Testis (tissue), 3 donors: ENCODE data around the gene SCRG1. TPM values are rescaled to one million over a fixed set of nuclear protein-coding genes. Genes with fewer than 3 reads are reported as not detected.

ENCODE experiments used
- DNase-seq: peaks from one replicate; pipeline ENCODE4 v3.0.0-alpha.2; 2019
- H3K27ac ChIP-seq, 2 donors: fragments of 200-600 bp; sonication (generic); one replicate each; pipeline ENCODE4 v1.5.1; 2019
- H3K27me3 ChIP-seq: fragments of 200-600 bp; sonication (generic); one replicate; pipeline ENCODE4 v1.5.1; 2019
- H3K36me3 ChIP-seq: fragments of 200-600 bp; sonication (generic); one replicate; pipeline ENCODE4 v1.5.1; 2017; ENCODE audit warnings: low read depth; ENCODE audit errors: missing control alignments
- H3K4me1 ChIP-seq: fragments of 200-600 bp; sonication (generic); one replicate; pipeline ENCODE4 v1.5.1; 2019
- H3K4me3 ChIP-seq, 2 donors: fragments of 200-600 bp; sonication (generic); one replicate each; pipeline ENCODE4 v1.5.1; 2017 to 2019
- H3K9me3 ChIP-seq: fragments of 200-600 bp; sonication (generic); one replicate; pipeline ENCODE4 v1.5.1; 2017
- POLR2A ChIP-seq: fragments of 450-650 bp; IDR thresholded peaks from one replicate; pipeline ENCODE4 v1.6.1; 2017; ENCODE audit warnings: antibody characterized with exemption, mild to moderate bottlenecking, moderate library complexity
- WGBS, 2 donors: methylation state at CpG; one replicate each; pipeline ENCODE4 v1.1.5; 2018; 5-methylcytosine and 5-hydroxymethylcytosine counted together
- intact Hi-C: fragments of 100-400 bp; cut with DNase I; formaldehyde crosslinking; loops from one replicate; pipeline ENCODE4 v1.15.1; 2023; ENCODE audit warnings: low total_unique reads
- polyA plus RNA-seq: library from polyadenylated mRNA; stranded (reverse); fragments of 350-450 nt; fragmentation: Illumina TruSeq; extraction: RNeasy Lipid Tissue Mini Kit (QIAGEN cat#74804); gene quantifications from one replicate; pipeline ENCODE4 v1.2.3, GENCODE V29; 2014; ENCODE audit warnings: low read depth, low replicate concordance; ENCODE audit not compliant: insufficient read depth
- total RNA-seq, 2 donors: library from RNA; depleted of rRNA; stranded (reverse); fragments of >200 nt; gene quantifications; one replicate each; pipeline ENCODE4 v1.2.3, GENCODE V29; 2016
- TF ChIP-seq, protein P1 (sequence below), 3 experiments: fragments of 450-650 bp in 2 of 3; fragments of 200-600 bp in 1 of 3; sonication (generic) in 1 of 3; IDR thresholded peaks; one replicate each; pipeline ENCODE4 v1.5.1; 2016 to 2019; ENCODE audit warnings: antibody characterized with exemption in 3 of 3, mild to moderate bottlenecking in 2 of 3, moderate library complexity in 1 of 3

The SCRG1 gene
- total and polyA plus RNA-seq, 3 donors from 2014 or later = 22.9 to 32.0 (median 29.1) TPM

GRCh38 chr4:173367946-173368345 is 31.0 kb downstream of the SCRG1 start:
- TF ChIP-seq POLR2A = no peak
- TF ChIP-seq, protein P1, sequence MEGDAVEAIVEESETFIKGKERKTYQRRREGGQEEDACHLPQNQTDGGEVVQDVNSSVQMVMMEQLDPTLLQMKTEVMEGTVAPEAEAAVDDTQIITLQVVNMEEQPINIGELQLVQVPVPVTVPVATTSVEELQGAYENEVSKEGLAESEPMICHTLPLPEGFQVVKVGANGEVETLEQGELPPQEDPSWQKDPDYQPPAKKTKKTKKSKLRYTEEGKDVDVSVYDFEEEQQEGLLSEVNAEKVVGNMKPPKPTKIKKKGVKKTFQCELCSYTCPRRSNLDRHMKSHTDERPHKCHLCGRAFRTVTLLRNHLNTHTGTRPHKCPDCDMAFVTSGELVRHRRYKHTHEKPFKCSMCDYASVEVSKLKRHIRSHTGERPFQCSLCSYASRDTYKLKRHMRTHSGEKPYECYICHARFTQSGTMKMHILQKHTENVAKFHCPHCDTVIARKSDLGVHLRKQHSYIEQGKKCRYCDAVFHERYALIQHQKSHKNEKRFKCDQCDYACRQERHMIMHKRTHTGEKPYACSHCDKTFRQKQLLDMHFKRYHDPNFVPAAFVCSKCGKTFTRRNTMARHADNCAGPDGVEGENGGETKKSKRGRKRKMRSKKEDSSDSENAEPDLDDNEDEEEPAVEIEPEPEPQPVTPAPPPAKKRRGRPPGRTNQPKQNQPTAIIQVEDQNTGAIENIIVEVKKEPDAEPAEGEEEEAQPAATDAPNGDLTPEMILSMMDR (IDR thresholded peaks at IDR 0.05) = no peak
- Histone ChIP-seq H3K4me1 (no peaks in the 10 kb centered on the region), H3K27me3 (no peaks in the 10 kb centered on the region), H3K4me3 (no peak overlapping the region), H3K36me3 (no peaks in the 10 kb centered on the region), H3K27ac (no peak overlapping the region), H3K9me3 (no peaks in the 10 kb centered on the region)
- DNase-seq = no peak
- 54 to 57% methylated on average over 4 of the region's 4 CpGs for WGBS, 2 donors
- intact Hi-C loops = no loop called here

DNA sequence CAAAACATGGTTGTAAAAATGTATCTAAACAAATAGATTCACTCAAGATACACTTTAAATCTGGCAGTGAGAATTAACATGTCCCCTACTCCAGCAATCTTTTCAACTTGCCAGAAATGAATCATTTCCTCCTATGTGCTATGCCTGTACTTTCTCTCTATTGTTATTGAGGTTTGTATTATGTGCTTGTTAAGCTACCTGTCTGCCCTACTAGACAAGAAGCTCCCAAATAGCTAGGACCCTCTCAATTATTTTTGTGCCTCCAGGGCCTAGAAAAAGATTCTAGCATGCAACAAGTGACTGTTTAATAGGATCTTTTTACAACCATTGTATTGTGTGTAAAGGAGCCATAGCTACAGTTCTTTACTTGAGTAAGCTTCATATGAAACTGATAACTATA is 31.6 kb downstream of the SCRG1 start:
- H3K4me3 ChIP-seq = no peak overlapping the region
- no peaks in the 10 kb centered on the region for H3K4me1 ChIP-seq
- no peak overlapping the region for H3K27ac ChIP-seq
- DNase-seq = no peak
- intact Hi-C loops = no loop called here
- no peaks in the 10 kb centered on the region for H3K9me3 ChIP-seq
- H3K36me3 ChIP-seq = no peaks in the 10 kb centered on the region
- TF ChIP-seq, protein P1 (IDR thresholded peaks at IDR 0.05) = no peak
- TF ChIP-seq POLR2A = no peak
- H3K27me3 ChIP-seq = no peaks in the 10 kb centered on the region

DNA sequence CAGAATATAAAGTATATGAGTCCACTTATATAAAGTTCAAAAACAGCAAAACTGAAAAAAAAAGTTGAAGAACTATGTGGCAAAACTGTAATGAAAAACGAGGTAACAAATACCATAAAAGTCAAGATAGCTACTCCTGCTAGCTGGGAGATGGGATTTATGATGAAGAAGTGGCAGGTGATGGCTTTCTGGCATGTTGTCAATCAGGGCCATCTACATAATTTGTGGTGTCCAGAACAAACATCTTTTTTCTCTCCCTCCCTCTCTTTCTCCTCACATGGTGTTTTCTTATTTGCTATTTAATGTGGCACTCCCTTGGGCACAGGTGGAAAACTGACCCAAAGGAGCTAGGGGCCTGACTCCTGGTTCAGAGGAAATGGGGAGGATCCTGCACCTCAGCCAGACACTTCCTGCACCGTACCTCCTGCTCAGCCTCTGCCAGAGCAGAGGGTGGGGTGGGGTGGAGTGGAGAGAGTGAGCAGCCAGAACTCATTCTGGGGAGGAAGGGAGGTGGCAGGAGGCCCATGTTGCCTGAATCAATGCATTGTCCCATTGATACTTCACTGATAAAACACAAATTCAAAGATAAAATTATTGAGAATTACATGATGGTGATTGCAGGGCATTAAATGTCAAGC is 33.4 kb downstream of the SCRG1 start:
- Histone ChIP-seq H3K27me3 (no peaks in the 10 kb centered on the region), H3K4me1 (no peaks in the 10 kb centered on the region), H3K4me3 (no peak overlapping the region), H3K27ac (no peak overlapping the region), H3K9me3 (no peaks in the 10 kb centered on the region), H3K36me3 (no peaks in the 10 kb centered on the region)
- intact Hi-C loops = no loop called here
- no peak for DNase-seq
- 43 to 53% methylated on average over 2 of the region's 2 CpGs for WGBS, 2 donors
- TF ChIP-seq POLR2A = no peak
- TF ChIP-seq, protein P1 (IDR thresholded peaks at IDR 0.05) = no peak

- TF ChIP-seq, protein P1 (IDR thresholded peaks at IDR 0.05) = no peak
- no peak for TF ChIP-seq POLR2A
- intact Hi-C loops = no loop called here
- 92 to 94% methylated on average over 3 of the region's 3 CpGs for WGBS, 2 donors
- H3K9me3 ChIP-seq = no peaks in the 10 kb centered on the region
- H3K27ac ChIP-seq = no peak overlapping the region
- H3K4me1 ChIP-seq = no peaks in the 10 kb centered on the region
- no peak for DNase-seq
- no peak overlapping the region for H3K4me3 ChIP-seq
- no peaks in the 10 kb centered on the region for H3K27me3 ChIP-seq
- no peaks in the 10 kb centered on the region for H3K36me3 ChIP-seq
Measured at GRCh38 chr4:173362666-173363065, 36.2 kb downstream of the SCRG1 start.

DNA sequence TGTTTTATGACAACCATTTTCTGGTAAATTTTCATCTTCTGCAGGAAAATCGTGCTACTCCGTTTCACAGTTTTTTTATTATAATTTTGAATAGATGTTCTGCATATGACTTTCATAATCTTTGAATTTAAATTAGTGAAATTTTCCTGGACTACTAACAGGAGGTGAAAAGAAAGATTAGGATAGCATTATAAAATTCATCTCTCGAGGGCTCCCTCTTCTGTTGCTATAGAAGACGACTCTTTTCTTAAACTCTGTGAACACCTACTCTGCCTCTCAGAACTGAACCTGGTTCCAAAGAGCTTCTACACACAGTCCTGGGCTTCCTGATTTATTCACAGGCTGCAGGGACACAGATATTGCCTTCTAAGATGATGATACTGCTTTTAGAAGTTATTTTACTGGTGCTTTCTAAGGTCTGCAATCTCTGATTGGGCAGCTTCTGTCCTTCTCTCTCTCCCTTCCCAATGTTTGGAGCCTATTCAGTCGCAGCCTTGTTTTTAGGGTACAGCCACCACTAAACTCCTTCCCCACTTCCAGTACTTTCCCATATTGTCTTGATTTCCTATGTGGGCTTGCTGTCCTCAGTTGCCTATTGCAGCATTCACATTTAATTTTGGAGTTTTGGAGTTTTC is 38.2 kb downstream of the SCRG1 start:
- no peak overlapping the region for H3K4me3 ChIP-seq
- no peaks in the 10 kb centered on the region for H3K9me3 ChIP-seq
- H3K27ac ChIP-seq = no peak overlapping the region
- DNase-seq = no peak
- H3K36me3 ChIP-seq = no peaks in the 10 kb centered on the region
- WGBS, 2 donors = 59 to 65% methylated on average over 5 of the region's 5 CpGs
- TF ChIP-seq, protein P1 (IDR thresholded peaks at IDR 0.05) = peak in 1 of 3 experiments; percentile 15
- no peak for TF ChIP-seq POLR2A
- intact Hi-C loops = no loop called here
- no peaks in the 10 kb centered on the region for H3K27me3 ChIP-seq
- H3K4me1 ChIP-seq = no peaks in the 10 kb centered on the region
